HEK293 (cell line): ENCODE results near the gene AREG.

ENCODE experiments used
- REST ChIP-seq: fragments of 450-650 bp; formaldehyde crosslinking; IDR thresholded peaks from 2 replicates; pipeline ENCODE4 v1.5.1; 2016; ENCODE audit warnings: missing biosample characterization, missing genetic modification characterization
- YY1 ChIP-seq: fragments of 450-650 bp; formaldehyde crosslinking; IDR thresholded peaks from 2 replicates; pipeline ENCODE4 v1.5.1; 2018; ENCODE audit warnings: missing biosample characterization, missing genetic modification characterization
- ZNF10 ChIP-seq: fragments of 450-650 bp; formaldehyde crosslinking; IDR thresholded peaks from 2 replicates; pipeline ENCODE4 v1.5.1; 2017; ENCODE audit warnings: missing biosample characterization, missing genetic modification characterization
- ZNF121 ChIP-seq: fragments of 450-650 bp; formaldehyde crosslinking; IDR thresholded peaks from 2 replicates; pipeline ENCODE4 v1.5.1; 2016; ENCODE audit warnings: missing biosample characterization, missing genetic modification characterization
- ZNF24 ChIP-seq: fragments of 450-650 bp; formaldehyde crosslinking; IDR thresholded peaks from 2 replicates; pipeline ENCODE4 v1.5.1; 2016; ENCODE audit warnings: missing biosample characterization, missing genetic modification characterization
- ZNF768 ChIP-seq: fragments of 450-650 bp; formaldehyde crosslinking; IDR thresholded peaks from 2 replicates; pipeline ENCODE4 v1.5.1; 2018; ENCODE audit warnings: missing biosample characterization, mild to moderate bottlenecking, missing genetic modification characterization
- TF ChIP-seq, protein P1 (sequence below): fragments of 450-650 bp; formaldehyde crosslinking; IDR thresholded peaks from 2 replicates; pipeline ENCODE4 v1.5.1; 2016; ENCODE audit warnings: missing biosample characterization, missing genetic modification characterization
- TF ChIP-seq, protein P2 (sequence below): fragments of 450-650 bp; formaldehyde crosslinking; IDR thresholded peaks from 2 replicates; pipeline ENCODE4 v1.5.1; 2016; ENCODE audit warnings: missing biosample characterization, missing genetic modification characterization

GRCh38 chr4:74499986-74500781, 55.2 kb downstream of the AREG start:
- TF ChIP-seq ZNF10 (tag by site-specific recombination) (no peak), YY1 (tag by site-specific recombination) (no peak), ZNF121 (tag by site-specific recombination) (no peak), REST (tag by site-specific recombination) (no peak), ZNF24 (tag by site-specific recombination) (no peak), ZNF768 (tag by site-specific recombination) (no peak)
- TF ChIP-seq, protein P1, sequence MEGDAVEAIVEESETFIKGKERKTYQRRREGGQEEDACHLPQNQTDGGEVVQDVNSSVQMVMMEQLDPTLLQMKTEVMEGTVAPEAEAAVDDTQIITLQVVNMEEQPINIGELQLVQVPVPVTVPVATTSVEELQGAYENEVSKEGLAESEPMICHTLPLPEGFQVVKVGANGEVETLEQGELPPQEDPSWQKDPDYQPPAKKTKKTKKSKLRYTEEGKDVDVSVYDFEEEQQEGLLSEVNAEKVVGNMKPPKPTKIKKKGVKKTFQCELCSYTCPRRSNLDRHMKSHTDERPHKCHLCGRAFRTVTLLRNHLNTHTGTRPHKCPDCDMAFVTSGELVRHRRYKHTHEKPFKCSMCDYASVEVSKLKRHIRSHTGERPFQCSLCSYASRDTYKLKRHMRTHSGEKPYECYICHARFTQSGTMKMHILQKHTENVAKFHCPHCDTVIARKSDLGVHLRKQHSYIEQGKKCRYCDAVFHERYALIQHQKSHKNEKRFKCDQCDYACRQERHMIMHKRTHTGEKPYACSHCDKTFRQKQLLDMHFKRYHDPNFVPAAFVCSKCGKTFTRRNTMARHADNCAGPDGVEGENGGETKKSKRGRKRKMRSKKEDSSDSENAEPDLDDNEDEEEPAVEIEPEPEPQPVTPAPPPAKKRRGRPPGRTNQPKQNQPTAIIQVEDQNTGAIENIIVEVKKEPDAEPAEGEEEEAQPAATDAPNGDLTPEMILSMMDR (tag by site-specific recombination) = no peak
- TF ChIP-seq, protein P2, sequence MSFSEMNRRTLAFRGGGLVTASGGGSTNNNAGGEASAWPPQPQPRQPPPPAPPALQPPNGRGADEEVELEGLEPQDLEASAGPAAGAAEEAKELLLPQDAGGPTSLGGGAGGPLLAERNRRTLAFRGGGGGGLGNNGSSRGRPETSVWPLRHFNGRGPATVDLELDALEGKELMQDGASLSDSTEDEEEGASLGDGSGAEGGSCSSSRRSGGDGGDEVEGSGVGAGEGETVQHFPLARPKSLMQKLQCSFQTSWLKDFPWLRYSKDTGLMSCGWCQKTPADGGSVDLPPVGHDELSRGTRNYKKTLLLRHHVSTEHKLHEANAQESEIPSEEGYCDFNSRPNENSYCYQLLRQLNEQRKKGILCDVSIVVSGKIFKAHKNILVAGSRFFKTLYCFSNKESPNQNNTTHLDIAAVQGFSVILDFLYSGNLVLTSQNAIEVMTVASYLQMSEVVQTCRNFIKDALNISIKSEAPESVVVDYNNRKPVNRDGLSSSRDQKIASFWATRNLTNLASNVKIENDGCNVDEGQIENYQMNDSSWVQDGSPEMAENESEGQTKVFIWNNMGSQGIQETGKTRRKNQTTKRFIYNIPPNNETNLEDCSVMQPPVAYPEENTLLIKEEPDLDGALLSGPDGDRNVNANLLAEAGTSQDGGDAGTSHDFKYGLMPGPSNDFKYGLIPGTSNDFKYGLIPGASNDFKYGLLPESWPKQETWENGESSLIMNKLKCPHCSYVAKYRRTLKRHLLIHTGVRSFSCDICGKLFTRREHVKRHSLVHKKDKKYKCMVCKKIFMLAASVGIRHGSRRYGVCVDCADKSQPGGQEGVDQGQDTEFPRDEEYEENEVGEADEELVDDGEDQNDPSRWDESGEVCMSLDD = no peak
